ENCODE data around the gene NT5DC4.

Gene NT5DC4

DNA sequence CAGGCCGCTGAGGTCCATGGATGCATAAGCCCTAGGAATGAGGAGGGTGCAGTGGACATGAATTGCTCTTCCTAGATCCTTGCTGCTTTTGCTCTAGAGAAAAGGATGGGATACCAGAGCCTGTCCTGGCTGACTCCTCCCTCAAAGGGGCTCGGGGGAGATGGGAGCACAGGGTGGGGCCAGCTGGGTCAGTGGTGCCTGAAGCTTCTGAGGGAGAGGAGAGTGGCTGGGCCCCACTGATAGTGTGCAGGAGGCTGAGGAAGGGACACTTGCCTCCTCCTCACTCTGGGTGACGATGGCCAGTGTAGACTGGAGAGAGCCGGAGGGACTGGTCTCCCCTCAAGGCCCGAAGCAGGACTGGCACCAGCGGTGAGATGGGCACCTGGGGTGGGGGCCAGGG, at the start of gene NT5DC4:
Gene NT5DC4 (plus strand): TSS at position 236 of the 400 bp plus-strand sequence. CDS start 60 bp downstream, at position 296.
- DNase-seq: no peak

DNA sequence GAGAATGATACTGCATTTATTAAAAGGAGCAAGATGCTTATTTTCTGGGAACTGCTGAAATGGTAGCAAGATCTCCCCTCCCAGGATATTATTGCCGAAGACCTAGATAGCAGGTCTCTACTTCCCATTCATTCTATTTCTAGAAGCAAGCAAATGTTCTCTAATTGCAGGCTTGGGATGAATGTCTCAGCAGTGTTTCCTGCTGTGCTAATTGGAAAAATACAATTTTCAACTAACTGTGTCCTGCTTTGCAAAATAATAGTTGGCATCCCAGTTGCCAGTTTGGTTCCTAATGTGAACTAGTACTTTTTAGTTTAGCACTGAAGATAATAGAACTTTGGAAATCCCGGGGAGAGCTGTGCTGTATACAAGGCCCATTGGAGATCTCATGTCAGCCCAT, 49.0 kb upstream of the NT5DC4 start:
- no peak for DNase-seq

DNA sequence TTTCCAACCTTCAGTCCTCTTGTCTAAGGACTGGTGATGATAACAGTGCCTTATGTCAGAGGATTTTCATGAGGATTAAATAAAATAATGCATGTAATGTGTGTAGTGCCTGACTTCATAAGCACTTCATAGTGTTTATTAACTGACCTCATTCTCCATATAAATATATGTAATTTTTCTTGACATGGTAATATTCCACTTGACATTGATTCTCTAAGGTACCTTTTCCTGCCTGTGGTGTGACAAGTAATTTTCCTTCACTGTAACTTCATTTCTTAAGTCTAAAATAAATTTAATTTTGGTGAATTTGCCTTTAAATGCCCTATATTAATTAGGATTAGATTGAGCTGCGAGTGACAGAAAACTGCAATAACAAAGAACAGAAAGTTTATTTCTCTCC, 47.8 kb upstream of the NT5DC4 start:
- no peak for DNase-seq

DNA sequence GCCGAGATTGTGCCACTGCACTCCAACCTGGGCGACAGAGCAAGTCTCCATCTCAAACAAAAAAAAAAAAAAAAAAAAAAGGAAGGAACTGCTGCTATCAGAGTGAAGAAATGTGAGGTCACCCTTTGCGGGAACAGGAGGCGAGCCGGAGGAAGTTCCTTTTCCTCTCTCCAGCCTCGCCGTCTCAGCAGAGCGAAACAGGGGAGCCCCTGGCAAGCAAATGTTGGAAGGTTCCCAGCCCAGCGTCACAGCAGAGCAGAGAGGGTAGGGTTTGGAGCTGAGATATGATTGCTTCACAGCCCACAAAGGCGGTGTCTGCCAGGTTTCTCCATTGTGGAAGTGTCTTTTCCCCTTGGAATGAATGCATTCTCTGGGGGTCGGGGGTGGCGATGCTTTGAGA, 46.6 kb upstream of the NT5DC4 start:
- no peak for DNase-seq

DNA sequence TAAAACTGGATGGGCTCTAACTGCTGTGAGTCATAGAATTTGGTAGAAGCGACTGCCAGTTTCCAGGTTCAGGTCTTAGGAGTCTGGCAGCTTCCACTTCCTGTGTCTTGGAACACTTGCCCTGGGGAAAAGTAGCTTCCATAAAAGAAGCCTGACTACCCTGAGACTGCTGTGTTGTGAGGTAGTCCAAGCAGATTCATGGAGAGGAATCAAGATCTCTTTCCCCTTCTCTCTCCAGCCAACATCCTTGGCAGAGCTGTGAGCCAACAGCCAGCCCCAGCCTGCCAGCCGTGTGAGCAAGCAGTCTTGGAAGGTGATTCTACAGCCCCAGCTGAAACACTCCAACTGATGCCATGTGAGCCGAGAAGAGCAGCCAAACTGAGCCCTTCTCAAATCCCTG, 41.3 kb upstream of the NT5DC4 start:
- no peak for DNase-seq

DNA sequence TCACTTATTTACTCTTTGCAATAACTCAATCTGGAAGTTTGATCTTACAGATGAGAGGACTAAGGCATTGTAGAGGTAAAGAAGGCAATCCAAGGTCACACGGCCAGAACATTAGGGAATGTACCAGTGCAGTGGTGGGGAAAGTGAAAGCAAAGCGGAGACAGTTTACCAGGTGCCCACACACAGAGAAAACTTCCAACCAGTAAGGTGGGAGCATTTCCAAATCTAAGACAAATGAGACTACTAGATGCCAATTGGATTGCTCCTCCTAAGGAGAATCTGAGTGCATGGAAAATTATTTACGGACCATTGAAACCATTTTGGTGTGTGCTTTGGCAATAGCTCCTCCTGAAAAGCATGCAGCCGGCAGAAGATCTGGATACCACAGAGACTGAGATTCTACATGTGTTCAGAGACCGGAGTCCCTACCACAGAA, 40.1 kb upstream of the NT5DC4 start:
- DNase-seq: no peak

DNA sequence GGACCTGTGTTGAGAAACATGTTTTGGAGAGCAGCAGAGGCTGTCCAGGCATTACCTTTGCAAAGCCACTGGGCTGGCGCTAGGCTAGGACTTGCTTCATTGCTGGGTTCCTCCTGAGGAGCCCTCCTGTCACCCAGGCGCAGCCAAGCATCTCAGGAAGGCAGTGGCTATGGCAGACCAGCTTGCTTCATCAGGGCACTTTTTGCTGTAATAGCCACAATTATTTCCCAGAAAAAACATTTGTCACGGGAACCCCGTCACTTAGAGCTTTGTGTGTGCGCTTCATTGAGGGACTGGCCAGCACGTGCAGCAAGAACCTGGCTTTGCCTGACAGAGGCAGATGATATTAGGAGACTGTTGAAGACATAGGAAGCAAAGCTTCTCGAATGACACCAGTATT, 38.7 kb upstream of the NT5DC4 start:
- no peak for DNase-seq

DNA sequence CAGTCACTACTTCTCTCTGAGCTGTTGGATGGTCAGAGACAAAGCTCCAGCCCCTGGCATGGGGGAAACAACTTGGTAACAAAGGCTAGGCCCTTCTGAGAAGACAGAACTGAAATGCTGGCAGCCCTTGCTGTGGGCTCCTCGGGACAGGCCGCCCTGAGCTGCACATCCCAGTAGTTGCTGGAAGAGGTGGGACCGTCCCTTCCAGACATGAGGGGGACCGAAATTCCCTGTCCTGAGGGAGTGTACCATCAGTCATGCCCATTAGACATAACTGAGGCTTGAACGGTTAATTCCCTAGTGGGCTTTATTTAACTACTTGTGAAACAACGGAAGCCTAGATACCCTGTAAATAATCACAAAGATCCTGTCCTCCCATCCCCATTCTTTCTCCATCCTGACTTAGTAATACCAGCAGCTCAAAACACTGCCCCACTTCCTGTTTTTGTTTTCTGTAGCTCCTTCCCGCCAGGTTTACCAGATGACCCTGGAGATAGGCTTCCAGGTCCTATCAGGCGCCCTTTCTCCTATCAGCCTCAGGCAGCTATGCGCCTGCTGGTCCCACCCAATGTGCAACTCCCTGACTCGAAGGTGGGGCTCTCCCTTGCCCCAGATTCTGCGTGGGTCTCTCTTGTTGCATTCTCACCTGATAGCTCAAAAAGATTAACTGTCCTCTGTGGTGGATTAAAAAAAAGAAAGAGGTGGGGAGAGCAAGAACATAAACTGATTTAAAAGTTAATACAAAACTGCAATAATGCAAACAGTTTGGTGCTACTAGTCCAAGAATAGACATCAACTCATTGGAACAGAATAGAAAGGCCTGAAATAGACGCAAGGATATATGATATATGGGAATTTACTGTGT, 37.0 kb upstream of the NT5DC4 start:
- no peak for DNase-seq

DNA sequence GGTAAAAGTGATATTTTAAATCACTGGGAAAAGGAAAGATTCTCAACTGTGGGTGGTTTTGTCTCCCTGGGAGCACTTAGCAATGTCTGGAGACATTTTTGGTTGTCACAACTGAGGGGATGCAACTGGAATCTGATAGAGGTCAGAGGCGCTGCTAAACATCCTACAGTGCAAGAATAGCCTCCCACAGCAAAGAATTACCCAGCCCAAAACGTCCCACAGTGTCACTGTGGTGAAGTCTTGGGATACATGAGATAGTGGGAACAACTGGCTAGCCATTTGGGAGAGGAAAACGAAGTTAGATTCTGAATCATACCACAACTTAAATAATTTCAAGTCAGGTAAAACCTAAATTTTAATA, 36.4 kb upstream of the NT5DC4 start:
- no peak for DNase-seq

DNA sequence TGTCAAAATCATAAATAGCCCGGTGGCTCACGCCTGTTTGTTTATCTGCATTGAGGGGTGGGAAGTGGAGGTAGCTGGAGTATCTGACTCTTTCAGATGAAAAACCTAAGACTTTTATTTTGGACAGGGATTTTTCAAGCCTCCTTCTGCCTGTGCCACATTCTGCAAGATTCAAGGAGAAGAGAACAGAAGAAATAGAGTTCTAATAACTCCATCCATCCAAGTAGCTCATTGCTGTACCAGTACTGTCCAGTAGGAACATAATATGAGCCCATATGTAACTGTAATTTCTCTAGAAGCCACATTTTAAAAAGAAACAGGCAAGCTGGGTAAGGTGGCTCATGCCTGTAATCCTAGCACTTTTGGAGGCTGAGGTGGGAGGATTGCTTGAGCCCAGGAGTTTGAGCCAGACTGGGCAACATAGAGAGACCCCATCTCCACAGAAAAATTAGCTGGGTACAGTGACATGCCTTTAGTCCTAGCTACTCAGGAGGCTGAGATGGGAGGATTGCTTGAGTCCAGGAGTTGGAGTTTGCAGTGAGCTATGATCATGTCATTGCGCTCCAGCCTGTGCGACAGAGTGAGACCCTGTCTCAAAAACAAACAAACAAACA, 35.4 kb upstream of the NT5DC4 start:
- DNase-seq: no peak

DNA sequence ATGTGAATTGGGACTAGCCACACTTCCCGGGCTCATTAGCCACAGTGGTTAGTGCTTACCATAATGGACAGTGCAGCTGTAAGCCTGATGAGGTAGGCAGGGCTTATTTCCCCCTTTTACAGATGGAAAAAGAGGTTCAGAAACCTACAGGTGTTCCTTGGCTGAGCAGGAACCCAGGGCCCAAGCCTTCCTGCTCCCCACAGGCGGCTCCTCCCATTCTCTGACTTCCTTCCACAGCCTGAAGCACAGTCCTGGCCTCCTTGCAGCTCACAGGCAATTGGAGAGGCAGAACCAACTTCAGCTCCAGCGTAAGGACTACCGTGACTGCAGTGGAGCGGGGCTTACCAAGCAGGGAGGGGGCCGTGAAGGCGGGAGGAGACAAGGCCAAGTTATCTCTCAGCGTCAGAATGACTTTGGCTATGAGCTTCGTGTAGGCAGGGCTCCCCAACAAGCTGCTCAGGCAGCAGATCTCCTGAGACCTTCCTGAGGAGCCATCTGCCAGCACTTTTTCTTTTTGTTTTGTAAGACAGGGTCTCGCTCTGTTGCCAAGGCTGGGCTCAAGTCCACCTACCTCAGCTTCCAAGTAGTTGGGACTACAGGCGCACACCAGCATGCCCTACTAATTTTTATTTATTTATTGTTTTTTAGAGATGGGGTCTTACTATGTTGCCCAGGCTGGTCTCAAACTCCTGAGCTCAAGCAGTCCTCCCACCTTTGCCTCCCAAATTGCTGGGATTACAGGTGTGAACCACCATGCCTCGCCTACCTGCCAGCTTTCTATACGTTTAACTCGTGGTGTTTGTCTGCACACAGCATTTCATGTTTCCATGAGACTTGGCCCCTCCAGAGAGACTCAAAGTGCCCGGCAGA, 34.2 kb upstream of the NT5DC4 start:
- no peak for DNase-seq

DNA sequence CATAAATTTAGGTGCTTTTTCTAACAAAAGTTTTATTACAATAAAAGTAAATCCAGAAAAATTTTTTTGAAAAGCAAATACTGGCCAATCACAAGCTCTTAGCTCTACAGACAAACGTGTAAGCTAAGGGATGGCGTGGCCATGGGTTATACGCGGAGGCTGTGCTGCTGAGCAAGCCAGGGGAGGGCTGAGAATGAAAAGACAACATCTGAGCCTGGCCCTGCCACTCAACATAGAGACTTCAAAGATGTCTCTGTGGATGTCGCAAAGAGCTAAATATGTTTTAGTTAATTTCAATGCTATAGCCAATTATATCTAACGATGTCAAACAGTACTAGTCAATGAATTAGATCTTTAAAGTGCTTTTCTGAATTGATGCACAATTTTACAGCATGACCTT, 33.3 kb upstream of the NT5DC4 start:
- DNase-seq: no peak

DNA sequence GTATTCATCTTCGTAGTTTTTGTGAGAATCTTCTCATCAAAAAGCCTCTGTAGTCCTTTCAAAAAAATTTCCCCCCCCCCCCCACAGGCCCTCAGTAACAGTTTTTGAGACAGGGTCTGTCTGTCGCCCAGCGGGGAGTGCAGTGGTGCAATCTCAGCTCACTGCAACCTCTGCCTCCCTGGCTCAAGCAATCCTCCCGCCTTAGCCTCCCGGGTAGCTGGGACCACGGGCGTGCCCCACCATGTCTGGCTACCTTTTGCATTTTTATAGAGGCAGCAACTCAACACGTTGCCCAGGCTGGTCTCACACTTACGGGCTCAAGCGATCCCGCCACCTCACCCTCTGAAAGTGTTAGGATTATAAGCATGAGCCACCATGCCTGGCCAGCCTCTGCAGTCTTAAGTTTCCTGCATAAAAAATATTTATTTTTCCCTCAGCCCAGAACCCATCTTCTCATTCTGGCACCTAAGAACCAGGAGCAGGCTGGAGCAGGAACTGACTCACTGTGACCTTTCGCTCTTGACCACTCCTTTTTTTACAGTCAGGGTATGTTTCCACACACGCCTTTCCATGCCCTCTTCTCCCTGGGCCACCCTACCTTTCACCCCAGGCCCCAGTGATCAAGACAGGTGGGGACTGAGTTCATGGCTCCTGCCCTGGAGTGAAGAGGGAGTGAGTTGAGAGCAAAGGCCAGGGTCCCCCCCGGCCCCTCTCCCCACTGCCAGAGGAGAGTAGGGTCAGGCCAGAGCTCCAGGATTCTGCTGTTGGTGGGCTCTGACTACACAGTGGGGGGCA, 32.5 kb upstream of the NT5DC4 start:
- DNase-seq: no peak

DNA sequence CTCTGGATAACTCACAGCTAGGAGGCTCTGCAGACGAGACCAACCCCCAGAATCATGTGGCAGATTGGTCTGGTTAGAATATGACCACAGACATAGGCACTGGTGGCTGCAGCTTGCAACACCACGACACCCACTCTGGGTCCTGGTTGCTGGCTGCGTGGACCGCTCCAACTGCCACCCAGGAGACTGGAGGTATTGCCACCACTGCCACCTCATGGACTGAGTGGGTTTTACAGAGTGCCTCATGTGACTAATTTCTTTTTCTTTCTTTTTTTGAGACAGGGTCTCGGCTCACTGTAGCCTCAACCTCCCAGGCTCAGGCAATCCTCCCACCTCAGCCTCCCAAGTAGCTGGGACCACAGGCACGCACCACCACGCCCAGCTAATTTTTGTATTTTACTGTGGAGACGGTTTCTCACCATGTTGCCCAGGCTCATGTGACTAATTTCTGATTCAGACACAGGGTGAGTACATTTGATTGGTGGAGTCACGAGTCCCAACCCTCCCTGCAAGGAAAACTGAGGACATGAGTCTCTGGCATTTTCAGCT, 29.9 kb upstream of the NT5DC4 start:
- DNase-seq: peak; percentile 78

DNA sequence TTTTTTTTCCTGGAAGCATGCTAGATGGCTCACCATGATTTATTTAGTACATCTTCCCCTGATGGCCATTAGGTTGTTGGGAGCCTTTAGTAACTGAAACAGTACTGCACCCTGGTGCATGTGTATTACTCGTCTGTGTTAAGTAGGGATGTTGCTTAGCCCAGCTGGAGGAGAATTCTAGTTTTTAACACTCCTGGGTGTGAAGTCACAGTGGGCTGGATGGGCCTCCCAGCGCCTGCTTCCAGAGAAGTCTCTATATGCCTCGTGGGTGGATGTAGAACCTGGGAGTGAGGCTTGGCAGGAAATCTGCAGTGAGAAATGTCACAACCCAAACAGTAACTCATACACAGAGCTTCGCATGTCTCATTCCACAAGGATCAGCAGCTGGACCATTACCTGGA, 28.9 kb upstream of the NT5DC4 start:
- DNase-seq: no peak

DNA sequence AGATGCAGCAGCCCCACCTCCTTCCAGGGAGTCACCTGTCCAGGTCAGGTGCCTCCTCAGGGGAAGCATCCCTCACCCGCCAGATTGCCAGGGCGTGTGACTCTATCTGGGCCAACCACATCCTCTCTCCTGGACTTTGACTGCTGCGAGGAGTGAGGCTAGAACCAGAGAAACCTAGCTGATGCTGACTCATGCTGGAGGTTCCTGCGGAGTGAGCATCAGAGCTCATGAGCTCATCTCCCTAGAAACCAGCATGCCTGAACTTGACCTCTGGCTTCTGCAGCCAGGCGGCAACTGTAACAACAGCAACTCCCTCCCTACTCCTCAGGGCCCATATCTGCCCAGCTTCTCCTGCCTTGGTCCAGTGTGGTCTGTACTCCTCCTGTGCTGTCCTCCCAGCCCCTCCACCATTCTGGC, 28.3 kb upstream of the NT5DC4 start:
- DNase-seq: peak; percentile 50

DNA sequence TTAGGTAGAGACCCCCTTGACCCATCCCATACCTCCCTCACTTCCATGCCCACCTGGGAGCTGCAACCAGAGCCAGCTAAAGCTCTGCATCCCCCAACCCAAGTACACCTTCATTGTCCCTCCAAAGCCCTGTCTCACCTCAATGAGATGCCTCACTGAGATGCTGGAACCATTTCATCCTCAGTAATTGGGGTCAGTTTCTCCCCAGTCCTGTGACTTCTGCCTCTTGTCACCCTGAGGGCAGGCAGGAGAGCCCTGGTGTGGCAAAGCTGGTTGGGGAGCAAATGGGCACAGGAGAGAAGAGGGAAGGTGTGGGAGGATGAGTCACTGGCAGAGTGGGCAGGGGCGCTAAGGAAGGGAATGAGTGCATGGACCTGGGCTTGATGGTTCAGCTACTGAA, 27.9 kb upstream of the NT5DC4 start:
- DNase-seq: peak; percentile 43

DNA sequence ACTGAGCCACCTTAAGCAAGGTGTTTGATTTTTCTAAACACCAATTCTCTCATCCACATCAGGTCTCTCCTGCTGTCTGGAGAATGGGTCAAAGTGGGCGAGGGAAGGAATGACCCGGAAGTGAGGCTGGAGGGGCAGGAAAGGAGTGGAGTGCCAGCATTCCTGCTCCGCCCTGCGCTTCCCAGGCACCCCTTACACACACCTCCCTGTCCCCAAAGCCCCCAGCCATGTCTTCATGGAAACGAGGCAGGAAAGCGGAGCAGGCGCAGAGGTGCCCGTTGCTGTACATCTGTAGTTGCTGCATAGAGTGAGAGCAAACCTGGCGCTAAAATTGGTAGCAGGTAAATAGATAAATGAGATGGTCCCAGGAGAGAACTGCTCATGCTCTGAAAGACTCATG, 27.2 kb upstream of the NT5DC4 start:
- no peak for DNase-seq

DNA sequence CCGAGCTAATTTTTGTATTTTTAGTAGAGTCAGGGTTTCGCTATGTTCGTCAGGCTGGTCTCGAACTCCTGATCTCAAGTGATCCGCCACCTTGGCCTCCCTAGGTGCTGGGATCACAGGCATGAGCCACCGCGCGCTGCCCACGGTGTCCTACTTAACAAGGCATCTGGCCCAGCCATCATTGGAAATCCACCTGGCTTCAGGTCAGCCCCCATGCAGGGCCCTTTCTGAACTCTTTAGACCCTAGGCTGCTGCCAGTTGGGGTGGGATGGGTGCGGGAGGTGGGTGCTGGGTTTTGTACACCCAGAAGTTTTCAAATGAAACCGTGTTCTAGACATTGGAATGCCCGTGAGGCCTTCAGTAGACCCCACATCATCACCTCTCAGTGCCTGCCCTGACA, 26.6 kb upstream of the NT5DC4 start:
- no peak for DNase-seq

DNA sequence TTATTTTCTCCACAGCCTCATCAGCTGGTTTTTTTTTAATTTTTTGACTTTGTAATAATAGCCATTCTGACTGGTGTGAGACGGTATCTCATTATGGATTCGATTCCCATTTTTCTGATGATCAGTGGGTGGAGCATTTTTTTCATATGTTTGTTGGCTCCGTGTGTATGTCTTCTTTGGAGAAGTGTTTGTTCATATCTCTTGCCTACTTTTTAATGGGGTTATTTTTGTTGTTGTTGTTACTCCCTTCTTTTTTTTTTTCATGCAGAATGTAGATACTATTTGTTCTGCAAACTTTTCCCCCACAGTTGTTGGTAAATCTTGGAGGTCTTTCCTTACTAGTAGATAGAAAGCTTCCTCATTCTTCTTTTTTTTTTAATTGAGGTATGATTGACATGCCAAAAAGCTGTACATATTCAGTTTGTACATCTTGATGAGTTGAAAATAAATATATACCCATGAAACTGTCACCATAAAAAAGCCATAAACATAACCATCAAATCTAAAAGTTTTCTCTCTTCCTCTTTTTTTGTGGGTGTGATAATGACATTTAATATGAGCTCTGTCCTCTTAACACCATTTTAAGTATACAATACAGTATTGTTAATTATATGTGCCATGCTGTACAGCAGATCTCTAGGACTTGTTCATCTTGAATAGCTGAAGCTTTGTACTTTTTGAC, 21.8 kb upstream of the NT5DC4 start:
- no peak for DNase-seq

DNA sequence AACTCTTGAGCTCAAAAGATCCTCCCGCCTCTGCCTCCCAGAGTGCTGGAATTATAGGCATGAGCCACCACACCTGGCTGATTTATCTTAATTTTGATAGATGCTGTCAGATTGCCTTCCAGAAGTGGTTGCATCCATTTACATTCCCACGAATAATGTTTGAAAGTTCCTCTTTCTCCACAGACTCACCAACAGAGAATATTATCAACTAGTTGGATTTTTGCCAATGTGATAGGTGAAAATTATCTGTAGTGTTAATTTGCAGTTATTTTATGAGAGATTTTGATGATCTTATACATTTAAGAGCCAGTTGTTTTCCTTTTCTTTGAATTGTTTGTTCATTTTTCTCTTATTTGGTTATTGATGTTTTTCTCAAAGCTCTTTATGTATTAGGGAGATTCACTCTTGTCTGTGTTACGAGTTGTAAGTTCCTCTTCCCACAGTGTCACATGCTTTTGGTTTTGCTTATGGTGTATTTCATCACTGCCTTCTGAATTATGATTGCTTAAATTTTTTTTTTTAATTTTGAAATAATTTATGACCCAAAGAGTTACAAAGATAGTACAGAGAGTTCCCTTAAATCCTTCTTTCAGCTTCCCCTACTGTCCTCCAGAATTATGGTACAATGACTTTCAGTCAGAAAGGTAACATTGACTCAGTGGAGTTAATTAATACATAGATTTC, 20.7 kb upstream of the NT5DC4 start:
- DNase-seq: no peak

Measured in NK-92 treated with Interleukin-12 subunit alpha and Interleukin-12 subunit beta, amount 100 ng/mL, for 24 hours (cell line).